ENCODE data around the gene SYN1.
A peak's percentile ranks its signal among the peaks of the same experiment; 100 is the strongest.

SYN1 gene

DNA sequence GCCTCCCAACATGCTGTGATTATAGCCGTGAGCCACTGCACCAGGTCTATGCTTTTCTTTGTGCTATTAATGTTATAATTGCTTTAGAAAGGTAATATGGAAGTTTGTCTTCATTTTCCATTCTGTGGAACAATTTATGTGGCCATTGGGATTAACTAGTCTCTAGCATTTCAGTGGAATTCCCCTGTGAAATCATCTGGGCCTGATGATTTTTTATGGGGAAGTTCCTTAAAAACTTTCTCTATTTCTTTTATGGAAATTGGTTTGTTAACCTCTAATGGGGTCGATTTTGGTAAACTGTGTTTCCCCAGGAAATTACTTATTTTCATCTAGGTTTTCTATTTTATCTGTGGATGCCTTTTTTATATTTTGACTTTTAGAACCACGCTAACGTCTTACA is 26.1 kb downstream of the SYN1 start:
- DNase-seq: no peak

DNA sequence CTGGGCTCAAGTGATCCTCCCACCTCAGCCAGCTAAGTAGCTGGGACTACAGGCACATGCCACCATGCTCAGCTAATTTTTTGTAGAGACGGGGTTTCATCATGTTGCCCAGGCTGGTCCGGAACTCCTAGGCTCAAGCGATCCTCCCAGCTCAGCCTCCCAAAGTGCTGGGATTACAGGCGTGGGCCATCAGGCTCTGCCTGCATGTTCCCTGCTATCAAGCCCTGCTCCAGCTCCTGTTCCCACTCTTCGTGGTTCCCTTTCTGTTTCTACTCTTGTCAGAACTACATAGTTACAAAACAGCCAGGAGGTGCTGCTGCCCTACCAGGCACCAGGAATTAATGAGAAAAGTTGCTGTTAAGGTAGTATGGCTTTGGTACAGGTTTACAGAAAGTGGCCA is 28.7 kb downstream of the SYN1 start:
- DNase-seq: no peak

DNA sequence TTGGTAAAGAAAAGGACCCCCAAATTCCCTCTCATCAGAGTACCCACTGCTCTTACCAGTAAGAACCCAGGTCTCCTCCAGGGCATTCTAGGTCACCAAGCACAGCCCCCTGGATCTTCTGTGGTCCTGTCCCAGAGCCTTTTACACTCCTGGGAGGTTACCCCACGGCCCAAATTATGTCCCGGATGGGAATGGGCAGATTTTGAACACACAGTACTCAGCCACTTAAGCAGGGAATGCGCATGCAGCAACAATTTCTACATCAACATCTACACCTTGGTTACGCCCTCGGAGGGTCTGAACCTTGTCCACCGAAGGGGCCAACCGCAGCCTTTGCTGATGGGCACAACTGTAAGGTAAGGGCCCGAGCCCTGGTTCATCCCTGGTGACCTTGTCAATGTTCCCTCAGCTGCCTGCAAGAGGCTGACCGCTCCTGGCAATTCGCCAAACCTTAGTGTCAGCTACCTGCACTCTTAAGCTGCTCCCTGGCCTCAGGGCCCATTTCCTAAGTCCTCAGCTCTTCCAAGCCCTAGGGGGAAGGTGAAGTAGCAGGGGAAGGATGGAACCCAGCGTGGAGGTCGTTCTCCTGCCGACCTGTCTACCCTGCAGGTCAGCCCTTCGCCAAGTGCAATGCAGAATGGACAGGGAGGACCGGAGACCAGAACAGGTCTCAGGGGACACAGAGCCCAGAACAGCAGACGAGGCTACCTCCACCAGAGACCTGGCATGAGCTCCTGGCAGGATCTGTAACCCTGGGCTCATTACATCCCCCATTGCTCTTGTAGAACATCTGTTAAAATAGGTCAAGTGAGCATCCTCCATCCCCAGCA is 31.5 kb downstream of the SYN1 start:
- DNase-seq: no peak

DNA sequence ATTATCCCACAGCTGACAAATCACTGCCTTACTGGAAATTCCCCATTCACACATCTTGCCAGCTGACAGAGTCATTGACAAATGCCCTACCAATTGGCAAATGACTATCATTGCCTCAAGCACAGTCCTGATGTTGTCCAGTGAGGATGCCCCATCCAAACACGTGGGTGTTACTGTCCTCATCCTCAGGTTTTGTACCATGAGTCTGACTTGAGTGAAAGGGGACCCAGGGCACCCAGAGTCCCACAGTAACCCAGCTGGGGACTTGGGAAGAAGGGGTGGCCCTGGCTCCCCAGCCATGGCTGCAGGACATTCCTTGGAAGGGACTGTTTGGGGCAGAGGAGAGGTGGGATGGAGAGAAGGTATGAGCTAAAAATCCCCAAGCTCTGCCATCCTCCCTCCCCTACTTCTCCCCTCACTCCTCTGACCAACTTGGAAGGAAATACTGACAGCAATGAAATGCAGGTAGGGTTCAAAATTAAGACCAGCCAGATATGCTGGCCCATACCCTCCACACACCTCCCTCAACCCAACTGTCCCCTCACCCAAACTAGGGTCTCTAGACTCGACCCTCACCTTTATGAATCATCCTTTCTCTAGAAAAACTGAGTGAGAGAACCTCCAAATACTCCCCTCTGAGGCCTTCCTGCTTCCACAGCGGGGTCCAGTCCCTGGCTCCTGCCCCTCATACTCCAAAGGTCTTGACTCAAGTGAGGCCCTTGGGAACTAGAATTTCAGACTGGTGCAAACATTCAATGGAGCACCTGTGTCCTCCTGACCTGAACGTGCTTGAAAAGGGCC is 32.4 kb downstream of the SYN1 start:
- no peak for DNase-seq

DNA sequence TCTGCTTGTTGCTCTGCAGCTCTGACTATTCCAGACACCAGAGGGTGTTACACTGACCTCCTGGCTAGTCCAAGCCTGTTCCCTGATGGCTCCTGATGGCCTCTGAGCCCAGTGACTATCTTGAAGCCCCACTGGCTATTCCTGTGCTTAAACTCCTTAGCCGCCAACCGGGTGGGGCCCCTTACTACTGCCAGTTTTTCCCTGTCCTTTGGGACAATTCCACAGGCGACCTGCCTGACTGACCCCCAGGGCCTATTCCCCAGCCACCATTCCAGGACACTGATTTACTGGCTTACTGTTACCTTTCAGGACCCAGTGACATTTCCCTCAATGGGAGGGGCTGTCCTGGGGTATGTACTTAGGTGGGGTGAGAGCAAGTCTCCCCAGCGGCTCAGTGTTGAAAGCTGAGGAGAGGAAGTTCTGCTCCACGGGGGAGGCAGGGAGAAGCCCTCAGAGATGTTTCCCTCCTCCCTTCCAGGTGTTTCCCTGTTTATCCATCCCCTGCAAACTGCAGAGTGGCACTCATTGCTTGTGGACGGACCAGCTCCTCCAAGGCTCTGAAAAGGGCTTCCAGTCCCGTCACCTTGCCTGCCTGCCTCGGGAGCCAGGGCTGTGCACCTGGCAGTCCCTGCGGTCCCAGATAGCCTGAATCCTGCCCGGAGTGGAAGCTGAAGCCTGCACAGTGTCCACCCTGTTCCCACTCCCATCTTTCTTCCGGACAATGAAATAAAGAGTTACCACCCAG is 33.4 kb downstream of the SYN1 start:
- DNase-seq: no peak

DNA sequence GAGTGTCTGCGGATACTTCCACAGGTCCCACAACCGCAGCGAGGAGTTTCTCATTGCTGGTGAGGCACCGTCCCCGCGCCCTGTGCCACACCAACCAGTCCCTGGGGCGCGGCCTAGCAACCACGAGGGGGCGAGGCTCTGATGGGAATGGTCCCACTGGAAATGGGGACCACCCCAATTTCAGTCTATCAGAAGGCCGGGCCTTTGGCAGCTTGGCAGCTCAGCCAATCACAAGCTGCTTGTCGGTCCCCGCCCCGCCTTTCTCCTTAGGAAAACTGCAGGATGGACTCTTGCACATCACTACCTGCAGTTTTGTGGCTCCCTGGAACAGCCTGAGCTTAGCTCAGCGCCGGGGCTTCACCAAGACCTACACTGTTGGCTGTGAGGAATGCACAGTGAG is 34.4 kb downstream of the SYN1 start:
- DNase-seq: no peak

DNA sequence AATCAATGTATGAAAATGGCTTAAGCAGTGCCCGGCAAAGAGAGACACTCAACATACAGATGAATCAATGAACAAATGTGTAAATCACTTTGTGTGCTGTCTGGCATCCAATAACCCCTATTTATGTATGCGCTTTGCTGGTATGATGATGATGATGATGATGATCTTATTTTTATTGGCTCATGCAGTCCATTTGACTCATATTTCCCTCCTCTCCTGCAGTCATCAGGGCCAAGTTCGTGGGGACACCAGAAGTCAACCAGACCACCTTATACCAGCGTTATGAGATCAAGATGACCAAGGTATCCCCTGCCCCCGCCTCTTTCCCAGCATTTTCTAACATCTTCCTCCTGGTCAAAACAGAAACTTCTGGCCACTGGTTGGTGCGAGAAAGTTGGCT is 34.9 kb downstream of the SYN1 start:
- DNase-seq: no peak

DNA sequence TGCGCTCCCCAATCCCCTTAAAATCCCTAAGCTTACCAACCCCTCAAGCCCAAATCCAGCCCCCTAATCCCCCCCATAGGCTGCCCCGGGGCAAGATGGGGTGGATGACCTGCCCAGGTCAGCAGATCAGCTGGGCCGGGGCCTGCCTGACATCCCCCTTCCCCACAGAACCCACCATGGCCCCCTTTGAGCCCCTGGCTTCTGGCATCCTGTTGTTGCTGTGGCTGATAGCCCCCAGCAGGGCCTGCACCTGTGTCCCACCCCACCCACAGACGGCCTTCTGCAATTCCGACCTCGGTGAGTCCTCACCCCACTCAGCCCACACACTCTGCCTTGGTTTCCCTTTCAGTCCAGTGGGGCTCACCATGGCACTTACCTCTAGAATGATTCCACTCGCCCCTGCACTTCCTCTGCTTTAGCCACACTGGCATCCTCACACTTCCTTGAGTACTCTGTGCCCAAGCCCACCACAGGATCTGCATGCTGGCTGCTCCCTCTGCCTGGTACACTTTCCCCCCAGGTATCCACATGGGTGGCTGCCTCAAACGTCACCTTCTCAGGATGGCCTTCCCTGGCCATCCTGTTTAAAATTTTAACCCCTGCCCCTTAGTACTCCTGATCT is 36.3 kb downstream of the SYN1 start:
- no peak for DNase-seq

DNA sequence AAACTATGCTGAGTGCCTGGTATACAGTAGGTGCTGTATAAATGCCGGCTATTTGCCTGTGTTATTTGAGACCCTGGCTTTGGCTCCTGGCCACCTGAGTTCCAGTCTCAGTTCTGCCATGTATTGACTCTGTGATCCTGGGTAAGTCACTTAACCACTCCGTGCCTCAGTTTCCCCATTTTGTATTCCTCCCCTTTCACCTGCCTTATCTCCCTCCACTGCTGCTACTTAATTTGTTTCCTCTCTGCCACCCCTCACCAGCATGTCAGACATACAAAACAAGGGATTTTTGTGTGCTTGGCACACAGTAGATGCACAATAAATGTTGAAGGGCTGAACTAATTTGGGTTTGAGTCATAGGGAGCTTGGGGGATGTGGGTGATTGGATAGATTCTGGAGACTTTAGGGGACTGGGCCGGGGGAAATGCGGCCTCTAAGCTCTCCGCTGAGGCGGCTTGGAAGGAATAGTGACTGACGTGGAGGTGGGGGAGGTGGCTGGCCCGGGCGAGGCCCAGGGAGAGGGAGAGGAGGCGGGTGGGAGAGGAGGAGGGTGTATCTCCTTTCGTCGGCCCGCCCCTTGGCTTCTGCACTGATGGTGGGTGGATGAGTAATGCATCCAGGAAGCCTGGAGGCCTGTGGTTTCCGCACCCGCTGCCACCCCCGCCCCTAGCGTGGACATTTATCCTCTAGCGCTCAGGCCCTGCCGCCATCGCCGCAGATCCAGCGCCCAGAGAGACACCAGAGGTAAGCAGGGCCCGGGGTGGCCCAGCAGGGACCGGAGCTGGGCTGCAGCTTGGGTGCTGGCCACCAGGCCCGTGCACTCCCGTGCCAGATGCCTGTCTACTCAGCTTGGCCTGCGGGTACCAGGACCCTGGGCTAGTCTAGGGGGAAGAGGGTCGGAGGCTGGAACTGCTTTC is 37.7 kb downstream of the SYN1 start, which contains the start of gene TIMP1:
Gene TIMP1 (plus strand): TSS at position 706 of the 917 bp plus-strand sequence. CDS start 980 bp downstream, outside the sequence.
- peak; percentile 84 for DNase-seq

DNA sequence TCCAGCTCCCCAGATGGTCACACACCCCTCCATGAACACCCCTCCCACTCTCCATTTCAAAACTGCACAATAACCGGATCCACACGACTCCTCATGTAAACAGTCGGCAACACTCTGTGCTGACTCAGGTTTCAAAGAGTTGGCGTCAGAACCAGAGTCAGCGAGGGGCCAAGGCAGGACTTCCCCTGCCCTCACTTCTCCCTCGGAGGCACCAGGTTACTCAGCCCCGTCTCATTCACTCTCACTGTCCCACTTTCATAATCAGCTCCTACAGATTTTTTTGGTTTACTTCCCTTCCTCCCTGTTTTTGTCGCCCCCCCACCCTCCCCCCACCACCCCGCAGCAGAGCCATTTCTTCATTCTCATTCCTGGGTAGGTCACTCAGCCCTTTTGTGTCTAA is 40.1 kb downstream of the SYN1 start:
- DNase-seq: peak; percentile 60

DNA sequence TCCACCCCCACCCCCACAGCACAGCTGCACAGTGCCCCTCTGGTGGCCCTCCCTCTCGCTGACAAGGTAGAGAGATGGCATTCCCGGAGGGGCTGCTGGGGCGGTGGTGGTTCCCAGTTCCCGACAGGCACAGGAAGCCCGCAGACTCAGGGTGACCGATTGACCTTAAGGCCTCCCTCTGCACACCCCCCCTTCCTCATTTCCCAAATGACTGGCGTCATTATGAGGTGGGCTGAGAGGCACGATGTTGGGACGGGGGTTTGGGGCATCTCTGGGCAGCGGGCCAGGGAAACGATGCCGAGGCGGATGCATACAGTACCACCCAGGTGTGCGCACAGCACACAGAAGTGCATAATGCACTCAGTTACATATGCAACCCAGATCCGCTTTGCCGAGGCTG is 41.0 kb downstream of the SYN1 start:
- no peak for DNase-seq

DNA sequence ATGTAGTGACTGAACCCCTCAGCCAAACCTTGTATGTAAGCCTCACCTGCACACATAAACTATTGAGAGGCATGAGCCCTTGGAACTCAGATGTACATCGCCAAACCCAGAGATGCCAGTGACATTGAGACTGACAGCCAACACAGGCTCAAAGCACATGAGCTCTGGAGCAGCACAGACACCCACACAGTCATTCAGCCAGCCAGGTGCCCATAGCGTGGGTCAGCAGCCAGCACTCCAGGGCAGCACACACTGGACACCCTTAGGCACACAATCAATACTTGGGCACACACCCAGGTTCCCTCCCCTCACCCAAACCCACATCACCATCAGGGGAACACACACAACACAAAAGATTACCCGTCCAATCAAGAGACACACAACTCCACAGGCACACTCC is 41.8 kb downstream of the SYN1 start:
- no peak for DNase-seq

DNA sequence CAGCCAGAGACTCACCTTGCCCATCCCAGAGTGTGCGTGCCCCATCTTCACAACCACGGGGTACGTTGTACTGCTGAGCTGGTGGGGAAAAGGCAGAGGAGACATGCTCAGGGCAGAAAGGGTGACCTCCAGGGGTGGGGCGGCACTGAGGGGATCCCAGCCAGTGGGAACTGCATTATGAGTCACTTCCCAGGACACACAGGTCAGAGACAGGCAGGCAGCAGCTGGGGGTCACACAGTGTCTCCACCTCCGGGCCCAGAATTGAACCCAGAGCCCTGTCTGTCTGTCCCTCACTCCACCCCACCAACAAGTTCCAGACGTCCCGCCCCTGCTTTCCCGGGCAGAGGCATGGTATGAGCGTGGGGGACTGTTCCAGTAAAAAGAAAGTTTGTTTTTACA is 42.2 kb downstream of the SYN1 start:
- no peak for DNase-seq

DNA sequence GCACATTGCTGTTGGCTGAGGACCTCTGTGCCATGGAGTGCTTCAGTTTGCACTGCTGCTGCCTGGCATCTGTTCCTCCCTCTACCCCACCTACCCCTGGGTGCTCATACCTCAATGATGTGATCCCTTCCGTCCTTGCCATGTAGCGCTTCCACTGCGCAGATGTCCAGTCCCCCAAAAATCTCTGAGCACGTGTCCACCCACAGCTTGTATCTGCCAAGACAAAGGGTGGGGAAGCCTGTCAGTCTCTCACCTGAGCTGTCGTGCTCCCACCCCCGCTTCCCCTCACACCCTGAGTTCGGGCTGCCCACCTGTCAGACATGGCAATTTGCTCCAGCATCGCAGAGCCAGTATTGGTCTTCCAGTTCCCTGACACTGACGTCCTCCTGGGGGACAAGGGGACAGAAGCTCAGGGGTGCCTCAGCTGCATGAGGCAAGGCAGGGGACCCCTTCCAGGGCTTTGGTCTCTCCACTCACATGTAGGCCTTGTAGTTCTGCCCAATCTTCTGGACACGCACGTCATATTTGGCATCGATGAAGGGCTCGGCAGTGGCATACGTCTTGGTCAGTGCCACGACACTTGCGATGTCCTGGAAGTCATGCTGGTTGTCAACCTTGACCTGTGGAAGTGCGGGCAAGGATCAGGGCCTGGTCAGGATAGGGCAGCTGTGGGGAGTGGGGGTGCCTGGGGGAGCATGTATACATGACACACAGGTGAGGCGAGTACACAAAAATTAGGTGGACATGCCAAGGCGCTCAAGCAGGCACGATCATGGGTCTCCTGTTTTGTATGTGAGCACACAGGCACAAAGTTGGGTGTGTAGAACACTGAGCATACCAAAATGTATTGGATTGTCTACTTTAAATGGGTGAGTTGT is 43.4 kb downstream of the SYN1 start:
- no peak for DNase-seq

DNA sequence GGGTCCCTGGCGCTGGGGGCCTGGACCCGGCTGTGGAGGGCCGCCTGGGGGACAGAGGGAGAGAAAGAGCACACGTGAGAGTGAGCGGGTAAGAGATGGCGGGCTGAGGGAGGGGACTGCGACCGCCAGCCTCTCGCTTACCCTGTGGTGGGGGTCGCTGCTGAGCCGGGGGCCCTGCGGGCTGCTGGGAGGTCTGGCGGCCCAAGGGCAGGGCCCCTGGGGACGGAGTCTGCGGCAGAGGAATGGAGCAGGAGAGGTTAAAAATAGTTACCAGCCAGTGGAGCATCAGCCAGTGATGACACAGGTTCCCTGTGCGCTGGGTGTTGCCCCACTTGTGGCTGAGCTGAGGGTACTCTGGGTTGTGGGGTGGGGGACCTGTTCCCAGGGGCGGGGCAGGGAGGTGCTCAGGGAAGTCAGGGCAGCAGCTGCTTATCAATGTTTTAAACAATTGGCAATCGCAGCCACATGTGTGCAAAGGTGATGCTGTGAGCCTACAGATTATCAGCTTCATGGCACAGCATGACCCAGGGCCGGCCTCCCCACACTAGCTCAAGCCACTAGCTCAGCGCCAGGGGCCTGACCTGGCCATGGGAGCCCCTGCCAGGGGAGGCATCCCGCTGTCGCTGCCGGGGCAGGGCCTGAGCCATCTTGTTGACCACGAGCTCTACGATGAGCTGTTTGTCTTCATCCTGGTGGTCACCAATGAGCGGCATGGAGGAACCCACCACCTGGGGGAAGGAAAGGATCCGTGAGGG is 44.9 kb downstream of the SYN1 start:
- DNase-seq: no peak

DNA sequence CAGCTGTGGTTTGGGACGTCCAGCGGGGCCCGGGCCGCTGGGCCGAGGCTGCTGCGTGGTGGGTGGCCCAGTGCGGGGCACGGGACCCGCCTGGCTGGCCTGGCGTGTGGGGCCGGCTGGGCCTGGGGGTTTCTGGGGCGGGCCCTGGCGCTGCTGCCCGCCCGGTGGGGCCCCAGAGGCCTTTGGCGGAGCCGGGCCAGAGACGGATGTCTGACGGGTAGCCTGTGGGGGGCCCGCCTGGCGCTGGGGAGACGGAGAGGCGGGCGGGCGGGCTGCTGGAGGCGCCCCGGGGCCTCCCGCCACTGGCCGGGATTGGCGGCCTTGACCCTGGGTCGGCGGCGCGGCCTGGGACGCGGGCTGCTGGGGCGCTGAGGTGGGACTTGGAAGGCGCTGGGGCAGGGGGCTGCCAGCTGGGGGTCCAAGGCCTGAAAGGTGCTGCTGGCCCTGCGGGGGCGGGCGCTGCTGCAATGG is 45.5 kb downstream of the SYN1 start:
- no peak for DNase-seq

DNA sequence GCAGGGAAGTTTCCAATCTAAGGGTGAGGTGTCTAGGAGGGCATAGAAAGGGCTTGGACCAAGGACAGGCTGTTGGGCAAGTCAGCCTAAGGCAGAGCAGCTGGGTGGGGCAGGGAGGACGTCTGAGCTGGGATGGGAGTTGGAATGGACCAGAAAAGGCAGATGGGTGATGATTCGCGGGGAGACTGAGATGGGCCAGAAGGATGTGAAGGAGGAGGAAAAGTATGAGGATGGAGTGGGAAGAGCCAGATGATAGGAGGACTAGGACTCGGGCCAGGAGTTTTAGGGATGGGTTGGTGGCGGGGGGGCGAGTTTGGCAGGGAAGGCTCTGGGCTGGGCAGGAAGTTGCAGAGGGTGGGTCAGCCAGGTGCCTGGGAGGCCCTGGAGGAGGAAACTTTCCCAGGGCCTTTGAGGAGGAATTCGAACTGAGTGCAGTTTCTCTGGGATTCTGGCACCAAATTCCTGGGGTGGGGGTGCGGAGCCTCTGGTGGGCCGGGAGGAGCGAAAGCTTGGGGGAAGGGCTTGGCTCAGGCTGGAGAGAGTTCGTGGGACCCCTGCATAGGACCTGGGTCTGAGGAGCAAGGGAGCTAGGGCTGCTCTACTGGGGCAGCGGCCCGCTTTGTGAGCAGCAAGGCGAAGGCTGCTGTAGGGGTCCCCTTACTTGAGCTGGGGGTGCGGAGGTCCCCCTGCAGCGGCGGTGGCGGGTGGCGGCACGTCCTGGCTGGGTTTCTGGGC is 46.1 kb downstream of the SYN1 start:
- DNase-seq: no peak

DNA sequence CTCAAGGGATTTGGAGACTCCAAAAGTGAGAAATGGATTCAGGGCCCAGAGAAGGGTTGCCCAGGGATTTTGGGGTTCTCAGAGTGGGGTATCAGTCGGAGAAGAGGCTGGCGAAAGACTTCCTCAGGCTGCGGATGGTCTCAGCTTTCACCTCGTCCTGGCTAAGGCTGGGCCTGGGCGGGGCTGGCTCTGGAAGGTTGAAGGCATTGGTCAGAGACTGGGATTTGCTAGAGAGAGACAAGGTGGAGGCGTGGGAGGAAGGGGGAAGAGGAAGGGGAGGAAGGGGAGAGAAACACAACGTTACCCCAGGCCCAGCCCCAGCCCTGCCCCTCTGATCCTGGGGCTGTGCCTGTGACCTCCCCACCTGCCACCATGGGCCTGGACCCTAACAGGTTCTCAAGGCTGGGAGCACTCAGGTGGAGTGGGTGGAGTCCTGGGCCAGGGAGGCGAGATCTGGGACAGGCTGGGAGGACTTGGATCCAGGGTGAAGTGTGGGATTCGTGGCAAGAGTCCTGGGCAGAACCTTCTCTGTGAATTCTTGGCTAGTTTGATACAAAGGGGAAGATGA is 46.8 kb downstream of the SYN1 start:
- DNase-seq: no peak

DNA sequence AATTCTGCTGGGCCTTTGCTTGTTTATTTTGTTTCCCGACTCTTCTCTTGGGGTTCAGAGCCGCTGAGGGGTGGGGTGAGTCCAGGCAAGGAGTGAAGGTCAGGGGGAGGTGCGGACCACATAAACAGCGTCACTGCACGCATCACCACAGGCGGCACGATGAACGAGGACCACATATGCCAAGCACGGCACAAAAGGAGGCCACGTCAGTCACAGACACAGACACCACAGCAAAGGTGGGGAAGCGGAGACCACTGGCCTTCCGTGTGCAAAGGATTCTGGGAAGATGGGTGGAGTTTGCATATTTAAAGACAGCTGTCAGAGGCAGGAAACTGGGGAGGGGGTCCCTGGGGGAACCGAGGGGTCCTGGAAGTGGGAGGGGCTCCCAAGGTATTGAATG is 47.8 kb downstream of the SYN1 start:
- no peak for DNase-seq
